RWPE1 (cell line): ENCODE measurements around the gene PLEKHH1.

ENCODE experiments used
- CTCF ChIA-PET: fragments of 350-600 bp; sonication (Branson Sonifier 250); formaldehyde crosslinking; extraction: SDS; loops from one replicate; lab custom pipeline; 2021; lab: Yijun Ruan, JAX
- POLR2A ChIA-PET: fragments of 400-600 bp; formaldehyde crosslinking; extraction: SDS; loops from one replicate; lab custom pipeline; 2020; ENCODE audit warnings: antibody characterized with exemption; ENCODE audit not compliant: low non-redundant PET; lab: Yijun Ruan, JAX
- DNase-seq: peaks from one replicate; pipeline ENCODE4 v3.0.0; 2012; ENCODE audit warnings: low spot score
- H3K27ac ChIP-seq: fragments of 450-650 bp; 2 replicates; pipeline ENCODE4 v1.5.1; 2017
- TF ChIP-seq, protein P1 (sequence below): fragments of 450-650 bp; conservative IDR thresholded peaks from 2 replicates; pipeline ENCODE4 v1.5.1; 2017; ENCODE audit warnings: low read depth, mild to moderate bottlenecking

Gene PLEKHH1

DNA sequence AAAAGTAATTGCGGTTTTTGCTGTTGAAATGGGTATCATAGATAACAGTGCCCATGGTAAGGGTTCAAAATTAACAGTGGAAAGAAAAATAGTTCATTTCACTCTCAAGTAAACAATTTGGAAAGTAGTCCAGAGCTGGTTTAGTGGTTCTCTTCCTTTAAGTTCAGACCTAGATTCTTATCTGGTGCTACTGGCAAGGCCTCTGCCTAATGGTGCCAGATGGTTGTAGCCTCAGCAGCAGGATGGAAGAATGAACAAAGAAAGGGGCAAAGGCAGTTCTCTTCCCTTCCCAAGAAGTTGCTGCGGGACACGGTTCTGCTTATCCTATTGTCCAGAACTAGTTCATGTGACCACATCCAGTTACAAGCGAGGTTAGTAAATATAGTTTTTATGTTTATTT, 97.1 kb downstream of the PLEKHH1 start:
- TF ChIP-seq, protein P1, sequence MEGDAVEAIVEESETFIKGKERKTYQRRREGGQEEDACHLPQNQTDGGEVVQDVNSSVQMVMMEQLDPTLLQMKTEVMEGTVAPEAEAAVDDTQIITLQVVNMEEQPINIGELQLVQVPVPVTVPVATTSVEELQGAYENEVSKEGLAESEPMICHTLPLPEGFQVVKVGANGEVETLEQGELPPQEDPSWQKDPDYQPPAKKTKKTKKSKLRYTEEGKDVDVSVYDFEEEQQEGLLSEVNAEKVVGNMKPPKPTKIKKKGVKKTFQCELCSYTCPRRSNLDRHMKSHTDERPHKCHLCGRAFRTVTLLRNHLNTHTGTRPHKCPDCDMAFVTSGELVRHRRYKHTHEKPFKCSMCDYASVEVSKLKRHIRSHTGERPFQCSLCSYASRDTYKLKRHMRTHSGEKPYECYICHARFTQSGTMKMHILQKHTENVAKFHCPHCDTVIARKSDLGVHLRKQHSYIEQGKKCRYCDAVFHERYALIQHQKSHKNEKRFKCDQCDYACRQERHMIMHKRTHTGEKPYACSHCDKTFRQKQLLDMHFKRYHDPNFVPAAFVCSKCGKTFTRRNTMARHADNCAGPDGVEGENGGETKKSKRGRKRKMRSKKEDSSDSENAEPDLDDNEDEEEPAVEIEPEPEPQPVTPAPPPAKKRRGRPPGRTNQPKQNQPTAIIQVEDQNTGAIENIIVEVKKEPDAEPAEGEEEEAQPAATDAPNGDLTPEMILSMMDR: no peak
- ChIA-PET POLR2A (no interaction called here), CTCF (interaction anchor here (1.9 kb wide), 1 partner anchor 11 kb away, joined by 6 read pairs; the partner anchor contains the start of gene ARG2)
- no peak for DNase-seq
- H3K27ac ChIP-seq: no peak overlapping the region

DNA sequence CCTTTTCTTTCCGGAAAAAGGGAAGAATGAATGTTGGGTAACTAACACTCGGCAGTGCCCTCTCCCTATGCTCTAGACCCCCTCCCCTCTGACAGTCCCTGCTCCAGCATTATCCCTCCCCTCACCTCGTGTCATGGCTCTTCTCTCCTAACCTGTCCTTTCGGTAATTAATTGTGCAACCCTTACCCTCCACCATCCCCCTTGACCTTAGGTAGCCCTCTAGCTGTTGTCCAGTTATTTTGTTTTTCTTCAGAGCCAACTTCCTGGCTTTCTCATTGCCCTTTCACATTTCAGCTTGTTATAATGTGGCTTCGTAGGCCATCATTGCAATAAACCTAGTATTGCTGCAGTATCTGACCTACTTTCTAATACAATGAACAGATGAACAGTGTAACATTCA, 97.8 kb downstream of the PLEKHH1 start:
- no peak overlapping the region for H3K27ac ChIP-seq
- ChIA-PET POLR2A (no interaction called here), CTCF (interaction anchor here (1.9 kb wide), 1 partner anchor 12 kb away, joined by 6 read pairs; the partner anchor contains the start of gene ARG2)
- TF ChIP-seq, protein P1: no peak
- no peak for DNase-seq

DNA sequence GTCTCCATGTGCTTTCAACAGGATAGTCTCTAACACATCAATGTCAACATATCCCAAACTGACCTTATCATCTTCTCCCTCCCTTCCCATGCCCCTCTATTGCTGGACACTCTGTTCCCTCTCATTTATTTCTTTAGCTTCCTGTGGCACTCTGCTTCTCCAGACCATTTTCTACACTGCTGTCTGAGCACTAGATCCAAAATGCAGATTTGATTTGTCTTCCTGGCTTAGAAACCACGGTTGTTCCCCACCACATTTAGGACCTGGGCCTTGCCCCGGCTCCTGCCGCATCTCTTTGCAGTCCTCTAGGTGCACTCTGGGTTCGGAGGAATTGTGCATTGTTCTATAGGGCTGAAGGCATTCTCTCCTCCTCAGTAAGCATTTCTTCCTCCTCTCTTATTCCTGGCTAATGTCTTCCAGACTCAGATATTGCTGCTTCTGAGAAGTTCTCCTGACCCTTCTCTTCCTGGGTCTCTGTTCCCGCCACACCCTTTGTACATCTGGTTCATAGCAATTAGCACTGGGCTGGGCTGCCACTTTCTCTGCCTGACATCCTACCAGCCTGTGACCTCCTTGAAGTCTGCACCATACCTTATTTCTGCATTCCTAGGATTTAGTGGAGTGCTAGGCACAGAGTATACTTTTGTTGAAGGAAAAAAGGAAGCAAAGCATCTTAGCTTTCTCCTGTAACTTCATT, 100.5 kb downstream of the PLEKHH1 start:
- TF ChIP-seq, protein P1: no peak
- no peak for DNase-seq
- H3K27ac ChIP-seq: no peak overlapping the region
- CTCF ChIA-PET: no interaction called here
- POLR2A ChIA-PET: no interaction called here

DNA sequence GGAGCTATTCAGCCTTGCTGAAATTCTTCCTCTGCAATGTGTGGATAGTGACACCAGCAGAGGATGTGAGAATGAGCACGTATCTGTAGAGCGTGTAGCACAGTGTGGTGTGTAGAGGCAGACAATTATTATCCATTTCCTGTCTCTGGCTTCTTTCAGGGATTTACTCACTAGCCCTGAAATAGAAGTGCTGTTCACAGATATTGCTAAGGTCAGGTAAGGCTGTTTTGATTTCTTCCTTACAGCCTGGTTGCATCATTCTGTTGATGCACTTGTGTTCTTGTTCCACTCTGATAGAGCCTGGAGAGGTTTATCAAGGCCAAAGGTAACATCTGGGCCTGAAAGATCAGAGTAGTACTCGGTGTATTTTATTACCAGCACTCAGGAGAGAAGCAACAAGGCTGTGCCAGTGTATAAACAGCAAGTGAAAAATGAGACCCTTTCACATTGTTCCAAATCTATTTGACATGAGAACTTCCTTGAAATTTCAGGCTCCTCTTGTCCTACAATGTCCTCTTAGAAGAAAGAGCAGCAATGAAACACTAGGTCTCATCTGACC, 103.3 kb downstream of the PLEKHH1 start:
- no peak for DNase-seq
- ChIA-PET CTCF (no interaction called here), POLR2A (no interaction called here)
- H3K27ac ChIP-seq: no peak overlapping the region
- TF ChIP-seq, protein P1: no peak

DNA sequence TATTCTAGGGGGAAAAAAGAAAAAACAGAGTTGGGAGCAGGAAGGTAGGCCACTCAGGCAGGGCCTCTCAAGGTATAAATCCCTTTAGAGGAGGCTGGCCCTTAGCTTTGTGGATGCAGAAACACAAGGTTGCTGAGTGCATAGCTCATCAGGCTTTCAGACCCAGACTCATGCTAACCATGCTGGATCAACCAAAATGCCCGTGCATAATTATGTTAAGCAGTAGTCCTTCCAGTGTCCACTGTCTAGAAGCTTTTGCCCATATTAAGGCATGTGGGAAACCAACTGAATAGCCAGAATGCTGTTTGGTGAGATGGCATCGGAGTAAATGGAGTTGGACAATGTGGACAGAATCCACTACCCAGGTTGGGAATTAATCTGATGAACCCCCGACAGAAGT, 105.6 kb downstream of the PLEKHH1 start:
- POLR2A ChIA-PET: no interaction called here
- CTCF ChIA-PET: interaction anchor here (0.6 to 1.0 kb wide), 2 partner anchors 66 to 77 kb away, joined by 3 to 4 read pairs; no protein-coding TSS in a partner anchor

More for the DNA sequence above, 105.6 kb downstream of the PLEKHH1 start:
- TF ChIP-seq, protein P1: no peak
- no peak for DNase-seq
- H3K27ac ChIP-seq: no peak overlapping the region
